H1 (cell line): ENCODE measurements around the gene ARHGAP23. TPM values are rescaled to one million over a fixed set of nuclear protein-coding genes. Genes with fewer than 3 reads are reported as not detected.

Experiments used
- ATF2 ChIP-seq: IDR thresholded peaks from 2 replicates; pipeline ENCODE4 v1.6.1; 2012; ENCODE audit warnings: low read length, inconsistent platforms
- CTCF ChIP-seq, 3 experiments: IDR thresholded peaks; 1 replicate in 2 of 3; 2 replicates in 1 of 3; pipeline versions ENCODE4 v1.5.1 to v1.6.1; 2011; ENCODE audit warnings: low read length in 3 of 3, mild to moderate bottlenecking in 3 of 3, inconsistent platforms in 2 of 3, low read depth in 1 of 3, moderate library complexity in 1 of 3; ENCODE audit not compliant: insufficient read depth in 1 of 3; ENCODE audit errors: control extremely low read depth in 1 of 3
- RAD21 ChIP-seq, 2 experiments: IDR thresholded peaks in 1 of 2; conservative IDR thresholded peaks in 1 of 2; 2 replicates each; pipeline ENCODE4 v1.6.1; 2011; ENCODE audit warnings: low read depth in 2 of 2, low read length in 2 of 2, improper control_type of control experiment in 1 of 2, inconsistent platforms in 1 of 2, mild to moderate bottlenecking in 1 of 2, moderate library complexity in 1 of 2
- SIN3A ChIP-seq, 2 experiments: IDR thresholded peaks in 1 of 2; conservative IDR thresholded peaks in 1 of 2; 2 replicates each; pipeline ENCODE4 v1.6.1; 2011 to 2012; ENCODE audit warnings: low read length in 2 of 2, improper control_type of control experiment in 1 of 2, low read depth in 1 of 2, mild to moderate bottlenecking in 1 of 2
- polyA plus RNA-seq, 7 experiments: library from polyadenylated mRNA; depleted of rRNA in 3 of 7; stranded (reverse) in 5 of 7; unstranded in 2 of 7; fragments of >200 nt in 5 of 7; fragments of 200-250 nt in 2 of 7; gene quantifications; 1 replicate in 5 of 7; 2 replicates in 1 of 7; 4 replicates in 1 of 7; pipeline versions ENCODE4 v1.2.1 to v1.2.3, GENCODE V29; 2011 to 2013; ENCODE audit warnings: missing spikeins in 2 of 7, mixed read lengths in 2 of 7
- total RNA-seq: library from RNA; stranded (reverse); fragmentation: NEBNext Ultra II Directional; extraction: Animal tissue kit (Norgen Biotek cat#: 25700); gene quantifications from 2 replicates; pipeline ENCODE4 v1.2.1, GENCODE V29; 2021

Gene ARHGAP23
- total and polyA plus RNA-seq, 2 of the 8 experiments (the other 6 are each of a cell fraction or from before 2014, with no cell fraction given): 16.3 to 107 TPM

GRCh38 chr17:38510421-38511149, 82.3 kb downstream of the ARHGAP23 start (continued):
- TF ChIP-seq CTCF (IDR thresholded peaks at IDR 0.05; ENCODE audit: control extremely low read depth in 1 of 3, insufficient read depth in 1 of 3, low read depth in 1 of 3, low read length in 3 of 3) (peak; percentile 33 to 74 (median 48)), SIN3A (conservative IDR thresholded peaks at IDR 0.05 in 1 of 2, IDR thresholded peaks at IDR 0.05 in 1 of 2; ENCODE audit: low read depth in 1 of 2, low read length in 2 of 2) (0 out of 4 replicates have a peak, but pooled peaks of 1 of the 2 experiments have one; percentile 38), ATF2 (0 out of 2 replicates have a peak, but pooled peaks have one; percentile 24), RAD21 (IDR thresholded peaks at IDR 0.05 in 1 of 2, conservative IDR thresholded peaks at IDR 0.05 in 1 of 2; ENCODE audit: low read depth in 2 of 2, low read length in 2 of 2) (peak in 1 of 2 experiments; percentile 48; a peak in 3 of 4 replicates)
